Inflammatory macrophage treated with lipopolysaccharide for 4 hours (primary cell): Measurements from ENCODE around the gene SSB.
"Not testable (repeated sequence)": the region's sequence is repeated elsewhere in the genome, so short reads cannot be mapped to it uniquely, and the experiment has no call there.

ENCODE experiments used
- DNase-seq: peaks from one replicate; pipeline ENCODE4 v3.0.0-alpha.2; 2020

The SSB gene

DNA sequence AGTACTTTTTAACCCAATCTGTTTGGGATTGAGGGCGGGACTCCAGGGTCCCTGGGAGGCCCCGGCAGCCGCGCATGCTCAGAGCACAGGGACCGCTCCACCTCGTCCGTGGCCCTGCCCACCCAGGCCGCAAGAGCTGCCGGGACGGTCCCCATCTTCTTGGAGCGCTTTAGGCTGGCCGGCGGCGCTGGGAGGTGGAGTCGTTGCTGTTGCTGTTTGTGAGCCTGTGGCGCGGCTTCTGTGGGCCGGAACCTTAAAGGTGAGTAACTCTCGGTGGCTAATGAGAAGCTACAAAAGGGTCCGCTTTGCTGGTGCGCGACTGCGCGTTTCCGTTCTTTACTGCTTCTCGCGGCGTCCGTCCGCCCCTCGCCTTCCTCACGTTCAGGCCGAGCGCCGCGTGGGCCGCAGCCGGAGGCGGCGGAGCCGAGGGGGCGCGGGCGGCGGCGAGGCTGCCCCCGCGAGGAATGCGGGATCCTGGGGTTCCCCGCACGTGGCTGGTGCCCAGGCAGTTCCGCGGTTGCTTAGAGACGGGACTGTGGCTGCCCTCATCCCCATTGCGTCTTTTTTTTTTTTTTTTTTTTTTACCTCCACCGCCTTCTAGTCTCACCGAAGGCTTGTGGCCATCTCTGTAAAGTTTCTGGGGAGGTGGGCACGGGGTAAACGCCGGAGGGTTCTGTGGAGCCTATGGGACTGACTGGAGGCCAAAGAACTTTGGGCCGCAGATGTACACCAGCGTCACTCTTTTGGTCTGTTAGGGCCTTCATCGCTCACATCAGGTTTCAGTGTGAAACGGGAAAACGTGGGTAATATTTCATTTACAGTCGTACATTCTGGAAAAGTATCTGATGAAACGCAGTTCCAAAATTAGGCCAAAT lies at the start of gene SSB:
Gene SSB, plus strand, starts transcription at position 154 of the 875 bp plus-strand sequence. CDS start 2,090 bp downstream, outside the sequence.
- peak; percentile 91 for DNase-seq

DNA sequence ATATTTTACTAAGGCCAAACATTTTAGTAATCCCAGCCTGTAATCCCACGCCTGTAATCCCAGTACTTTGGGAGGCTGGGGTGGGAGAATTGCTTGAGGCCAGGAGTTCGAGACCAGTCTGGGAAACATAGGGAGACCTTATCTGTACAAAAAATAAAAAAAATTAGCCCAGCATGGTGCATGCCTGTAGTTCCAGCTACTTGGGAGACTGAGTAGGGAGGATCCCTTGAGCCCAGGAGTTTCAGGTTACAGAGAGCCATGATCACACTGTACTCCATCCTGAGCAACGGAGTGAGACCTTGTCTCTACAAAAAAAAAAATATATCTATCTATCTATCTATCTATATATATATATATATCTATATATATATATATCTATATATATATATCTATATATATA lies 45.9 kb upstream of the SSB start:
- no peak for DNase-seq

DNA sequence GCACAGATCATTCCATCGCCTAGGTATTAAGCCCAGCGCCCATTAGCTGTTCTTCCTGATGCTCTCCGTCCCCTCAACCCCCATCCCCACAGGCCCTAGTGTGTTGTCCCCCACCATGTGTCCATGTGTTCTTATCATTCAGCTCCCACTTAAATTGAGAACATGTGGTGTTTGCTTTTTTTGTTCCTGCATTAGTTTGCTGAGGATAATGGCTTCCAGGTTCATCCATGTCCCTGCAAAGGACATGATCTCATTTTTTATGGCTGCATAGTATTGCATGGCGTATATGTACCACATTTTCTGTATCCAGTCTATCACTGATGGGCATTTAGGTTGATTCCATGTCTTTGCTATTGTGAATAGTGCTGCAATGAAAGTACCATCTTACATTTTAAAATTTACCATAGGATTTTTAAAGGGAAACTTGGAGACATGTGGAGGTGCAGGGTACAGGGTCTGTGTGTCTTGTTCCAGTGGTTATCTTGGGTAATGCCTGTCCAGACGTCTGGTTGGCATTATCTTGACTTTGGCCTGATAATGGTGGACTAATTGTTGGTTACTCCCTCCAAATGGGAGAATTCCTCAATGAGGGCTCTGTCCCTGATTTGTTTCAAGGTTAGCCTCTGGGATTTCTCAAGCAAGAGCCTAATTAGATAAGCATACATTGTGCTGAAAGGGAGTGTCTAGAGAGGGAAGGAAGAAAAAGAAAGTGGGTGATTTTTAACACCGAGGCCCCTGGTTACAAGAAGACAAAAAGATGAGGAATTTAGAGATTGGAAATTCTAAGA lies 43.4 kb upstream of the SSB start:
- no peak for DNase-seq

DNA sequence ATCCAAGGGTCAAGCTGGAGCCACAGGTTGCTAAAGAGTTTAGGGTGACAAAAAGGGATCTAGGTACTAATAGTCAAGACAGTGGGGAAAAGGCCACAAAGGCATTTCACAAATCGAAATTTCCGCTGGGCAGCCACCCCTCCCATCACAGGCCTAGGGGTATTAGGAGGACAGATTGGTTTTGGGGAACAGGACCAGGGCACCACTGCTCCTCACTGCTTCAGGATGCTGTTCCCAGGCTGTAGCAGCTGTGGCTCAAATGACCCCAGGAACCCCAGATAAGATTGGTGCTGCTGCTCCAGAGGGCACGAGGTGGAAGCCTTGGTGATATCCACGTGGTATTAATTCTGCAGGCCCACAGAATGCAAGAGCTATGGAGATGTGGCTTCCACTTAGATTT lies 42.3 kb upstream of the SSB start:
- DNase-seq = no peak

DNA sequence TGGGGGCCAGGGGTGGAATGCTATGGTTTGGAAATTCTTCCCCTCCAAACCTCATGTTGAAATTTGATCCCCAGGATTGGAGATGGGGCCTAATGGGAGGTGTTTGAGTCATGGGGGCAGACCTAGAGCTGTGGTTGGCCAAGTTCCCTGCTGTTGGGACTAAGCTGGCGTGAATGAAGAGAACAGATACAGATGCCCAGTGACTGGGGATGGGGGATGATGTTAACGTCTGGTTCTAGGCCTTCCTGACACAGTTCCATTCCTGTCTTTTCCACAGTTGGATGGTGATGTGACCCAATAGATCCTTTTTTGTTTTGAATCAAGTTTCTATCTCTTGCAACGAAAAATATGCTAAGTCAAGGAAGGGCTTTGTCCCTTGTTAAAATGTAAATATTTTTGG lies 41.3 kb upstream of the SSB start:
- no peak for DNase-seq

DNA sequence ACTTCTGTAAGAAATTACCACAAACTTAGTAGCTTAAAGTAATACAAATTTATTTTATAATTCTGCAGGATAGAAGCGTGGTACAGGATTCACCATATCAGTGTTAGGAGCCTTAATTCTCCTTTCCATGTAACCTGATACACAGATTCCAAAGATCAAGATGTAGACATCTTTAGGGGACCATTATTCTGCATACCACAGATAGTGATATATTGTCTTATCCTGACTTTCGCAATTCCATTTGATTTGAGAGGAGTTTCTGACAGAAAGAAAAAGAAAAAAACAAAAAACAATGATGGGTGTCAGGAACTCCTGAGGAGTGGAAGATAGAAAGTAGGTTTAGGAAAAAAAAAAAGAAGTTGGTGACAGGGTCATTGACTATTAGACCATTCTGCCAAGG lies 40.9 kb upstream of the SSB start:
- no peak for DNase-seq

DNA sequence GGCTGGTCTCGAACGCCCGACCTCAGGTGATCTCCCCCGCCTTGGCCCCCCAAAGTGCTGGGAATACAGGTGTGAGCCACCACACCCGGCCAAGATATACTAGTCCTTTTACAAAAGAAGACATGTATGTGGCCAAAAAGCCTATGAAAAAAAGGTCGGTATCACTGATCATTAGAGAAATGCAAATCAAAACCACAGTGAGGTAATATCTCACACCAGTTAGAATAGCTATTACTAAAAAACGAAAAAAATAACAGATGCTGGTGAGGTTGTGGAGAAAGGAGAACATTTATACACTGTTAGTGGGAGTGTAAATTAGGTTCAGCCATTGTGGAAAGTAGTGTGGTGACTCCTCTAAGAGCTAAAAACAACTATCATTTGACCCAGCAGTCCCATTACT lies 38.7 kb upstream of the SSB start:
- DNase-seq = no peak

DNA sequence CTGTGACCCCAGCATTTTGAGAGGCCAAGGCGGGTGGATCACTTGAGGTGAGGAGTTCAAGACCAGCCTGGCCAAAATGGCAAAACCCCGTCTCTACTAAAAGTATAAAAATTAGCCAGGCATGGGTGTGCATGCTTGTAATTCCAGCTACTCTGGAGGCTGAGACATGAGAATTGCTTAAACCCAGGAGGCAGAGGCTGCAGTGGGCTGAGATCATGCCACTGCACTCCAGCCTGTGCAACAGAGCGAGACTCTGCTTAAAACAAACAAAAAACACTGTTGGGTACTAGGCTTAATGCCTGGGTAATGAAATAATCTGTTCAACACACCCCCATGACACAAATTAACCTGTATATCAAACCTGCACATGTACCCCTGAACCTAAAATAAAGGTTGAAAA lies 37.9 kb upstream of the SSB start:
- DNase-seq = not testable (repeated sequence)

DNA sequence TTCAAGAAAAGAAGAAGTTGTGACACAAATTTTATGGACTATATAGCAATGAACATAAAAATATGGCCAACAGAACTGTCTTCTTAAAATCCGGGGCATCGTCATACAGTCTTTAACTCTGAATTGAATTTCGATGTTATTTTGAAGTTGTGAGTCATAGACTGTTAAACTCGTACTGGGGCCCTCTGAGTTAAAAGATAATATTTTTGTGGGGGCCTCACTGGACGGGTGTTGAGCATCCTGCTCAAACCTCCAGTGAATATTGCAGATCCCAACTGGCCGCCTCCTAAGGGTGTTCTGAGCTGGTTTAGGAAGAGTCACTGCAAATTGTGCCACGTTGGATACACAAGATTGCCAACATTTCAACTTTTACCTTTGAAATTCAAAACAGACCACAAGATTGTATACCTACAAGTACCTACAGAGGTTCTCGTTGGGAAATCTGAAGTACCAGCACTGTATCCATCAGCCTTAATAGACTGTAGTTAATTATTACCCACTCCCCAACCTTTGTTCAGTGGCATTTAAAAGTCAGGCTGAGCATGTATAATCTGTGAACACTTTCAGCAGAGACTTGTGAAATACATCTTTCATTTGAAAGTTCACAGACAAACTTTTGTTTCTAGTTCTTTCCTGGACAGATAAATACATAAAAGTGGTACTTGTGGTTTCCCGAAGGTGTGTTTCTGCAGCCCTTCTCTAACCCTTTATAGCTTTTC lies 37.3 kb upstream of the SSB start:
- DNase-seq = no peak

DNA sequence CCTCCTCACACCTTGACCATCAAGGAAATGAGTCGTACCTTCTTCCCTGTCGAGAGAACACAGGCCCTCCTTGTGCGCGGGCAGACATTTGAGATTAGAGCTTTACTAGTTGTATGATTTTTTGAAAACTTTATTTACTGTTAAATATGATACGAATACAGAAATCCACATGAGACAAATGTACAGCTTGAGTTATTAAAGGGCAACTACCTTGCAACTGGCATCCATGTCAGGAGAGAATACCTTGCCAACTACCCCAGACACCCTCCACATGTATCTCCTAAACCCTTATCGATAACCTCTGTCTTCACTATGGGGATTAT lies 36.7 kb upstream of the SSB start:
- DNase-seq = no peak

DNA sequence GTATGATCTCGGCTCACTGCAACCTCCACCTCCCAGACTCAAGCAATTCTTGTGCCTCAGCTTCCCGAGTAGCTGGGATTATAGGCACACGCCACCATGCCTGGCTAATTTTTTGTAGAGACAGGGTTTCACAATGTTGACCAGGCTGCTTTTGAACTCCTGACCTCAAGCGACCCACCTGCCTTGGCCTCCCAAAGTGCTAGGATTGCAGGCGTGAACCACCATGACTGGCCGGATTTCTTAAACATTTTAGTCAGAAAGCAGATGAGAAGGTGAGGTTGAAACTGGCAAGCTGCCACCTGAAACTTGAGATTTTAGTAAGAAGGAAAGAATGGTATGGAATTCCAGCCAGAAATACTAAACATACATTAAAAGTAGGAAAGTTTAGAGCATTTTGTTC lies 33.1 kb upstream of the SSB start:
- DNase-seq = no peak

DNA sequence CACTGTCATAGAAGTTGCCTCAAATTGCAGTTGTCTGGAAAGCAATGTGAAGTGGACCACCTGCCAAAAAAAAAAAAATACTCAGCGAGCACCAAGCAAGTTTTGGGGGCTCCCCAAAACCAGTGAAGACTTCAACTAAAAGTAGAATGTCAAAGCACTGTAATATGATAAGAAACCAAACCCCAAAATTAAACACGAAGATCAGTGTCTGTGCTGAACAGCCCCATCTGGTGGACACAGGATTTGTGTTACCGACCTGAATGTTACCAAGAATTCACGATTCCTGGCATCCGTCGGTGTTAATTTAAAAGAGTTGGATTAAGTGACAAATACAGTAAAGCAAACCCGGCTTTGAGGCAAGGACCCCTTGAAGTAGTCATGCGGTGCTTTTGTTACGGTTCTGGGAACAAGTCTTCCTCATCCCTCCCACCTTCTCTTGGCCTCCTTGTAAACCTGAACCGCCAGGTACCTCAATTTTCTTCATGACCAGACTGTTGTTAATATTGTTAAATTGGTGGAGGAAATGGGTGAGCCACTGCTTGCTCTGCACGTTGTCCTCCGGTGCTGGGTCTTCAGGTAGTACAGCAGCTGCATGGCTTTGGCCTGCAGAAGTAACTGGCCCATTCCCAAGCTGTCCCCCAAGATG lies 31.3 kb upstream of the SSB start:
- DNase-seq = peak; percentile 48

DNA sequence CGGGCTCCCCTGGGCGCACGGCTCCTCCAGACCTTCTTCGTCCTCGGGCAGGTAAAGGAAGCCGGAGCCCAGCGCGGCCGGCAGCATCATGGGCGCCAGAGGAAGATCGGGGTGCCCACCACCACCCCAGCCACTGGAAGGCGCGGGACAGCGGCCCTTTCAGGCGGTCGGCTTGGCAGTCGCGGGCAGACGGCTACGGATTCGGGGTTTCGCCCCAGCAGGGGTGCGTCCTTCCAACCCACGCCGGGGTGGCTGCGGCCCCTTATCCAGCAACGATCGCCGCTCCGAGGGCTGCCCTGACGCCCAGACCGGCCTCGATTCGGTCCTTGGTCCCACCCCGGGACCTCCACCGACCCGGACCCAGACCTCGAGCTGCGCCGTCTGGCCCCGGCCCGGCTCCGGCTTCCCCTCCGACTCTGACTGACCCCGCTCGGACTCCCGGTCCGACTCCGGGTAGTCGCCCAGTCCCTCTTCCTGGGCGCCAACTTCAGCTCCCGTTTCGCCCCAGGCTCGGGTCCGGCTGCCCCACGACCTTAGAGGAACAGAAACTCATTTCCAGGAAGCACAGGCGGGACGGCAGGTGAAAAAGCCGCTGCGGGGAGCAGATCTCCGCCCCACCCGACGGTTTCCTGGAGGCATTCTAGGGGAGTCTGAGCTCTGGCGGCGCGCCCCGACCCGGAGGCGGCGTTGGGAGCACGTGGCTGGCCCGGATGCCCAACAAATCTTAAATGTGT lies 30.2 kb upstream of the SSB start:
- DNase-seq = no peak

DNA sequence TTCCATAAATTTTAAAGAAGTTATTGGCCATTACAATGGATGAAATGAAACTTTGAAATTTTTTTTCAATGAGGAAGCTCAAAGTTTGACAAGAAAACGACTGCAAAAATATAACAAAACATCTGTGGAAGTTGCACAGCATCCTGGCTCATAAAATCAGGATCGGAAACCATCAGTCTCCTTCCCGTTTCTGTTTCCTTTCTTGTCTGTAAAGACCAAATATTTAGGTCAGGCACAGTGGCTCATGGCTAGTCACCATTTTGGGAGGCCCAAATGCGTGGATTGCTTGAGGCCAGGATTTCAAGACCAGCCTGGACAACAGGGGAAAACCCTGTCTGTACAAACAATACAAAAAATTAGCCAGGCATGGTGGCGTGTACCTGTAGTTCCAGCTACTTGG lies 27.6 kb upstream of the SSB start:
- peak; percentile 65 for DNase-seq

DNA sequence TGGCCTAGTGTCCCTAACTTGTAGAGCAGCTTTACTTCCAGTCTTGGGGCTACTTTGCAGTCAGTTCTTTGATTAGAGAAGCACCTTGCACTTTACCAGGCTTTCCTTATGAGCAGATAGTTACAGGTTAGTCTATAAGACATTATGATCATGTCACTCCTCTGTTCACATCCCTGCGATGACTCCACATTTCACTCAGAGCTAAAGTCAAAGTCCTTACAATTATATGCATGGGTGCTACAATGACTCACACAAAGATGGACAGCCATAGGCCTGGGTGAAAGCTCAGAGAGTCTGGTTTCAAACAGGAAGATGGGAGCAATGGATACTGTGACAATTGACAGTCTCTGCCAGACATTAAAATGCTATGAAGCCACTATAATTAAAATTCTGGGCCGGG lies 27.1 kb upstream of the SSB start:
- DNase-seq = no peak

DNA sequence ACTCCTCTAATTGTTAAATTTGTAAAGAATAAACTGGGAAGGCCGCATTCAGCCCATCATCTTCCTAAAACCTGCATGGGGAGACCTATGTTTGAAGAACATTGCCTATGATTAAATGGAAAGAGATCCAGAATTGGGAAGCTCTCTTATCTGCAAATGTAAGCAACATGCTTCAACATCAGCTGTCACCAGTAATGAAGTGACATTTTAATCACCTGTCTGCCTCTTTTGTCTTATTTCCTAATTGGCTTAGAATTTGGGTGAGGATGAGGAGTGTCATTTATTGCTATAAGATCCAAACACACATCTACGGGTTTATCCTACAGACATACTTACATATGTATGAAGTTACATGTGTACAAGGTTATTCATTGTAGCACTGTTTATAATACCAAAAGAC lies 26.0 kb upstream of the SSB start:
- DNase-seq = no peak

DNA sequence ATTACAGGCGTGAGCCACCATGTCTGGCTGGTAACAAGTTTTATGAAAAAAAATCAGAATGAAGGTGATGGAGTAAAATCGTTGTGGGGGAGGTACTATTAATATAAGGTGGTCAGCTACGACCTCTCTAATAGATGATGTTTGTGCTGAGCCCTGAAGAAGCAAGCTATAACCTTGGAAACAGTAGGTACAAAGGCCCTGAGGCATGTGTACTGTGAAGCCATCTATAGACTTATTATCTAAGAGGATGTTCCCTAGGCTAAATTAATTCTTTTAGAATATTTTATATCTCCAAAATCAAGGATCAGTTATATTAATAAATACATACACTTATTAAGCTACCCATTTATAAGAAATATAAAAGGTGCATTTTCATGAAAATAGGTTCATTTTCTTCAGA lies 23.3 kb upstream of the SSB start:
- no peak for DNase-seq

DNA sequence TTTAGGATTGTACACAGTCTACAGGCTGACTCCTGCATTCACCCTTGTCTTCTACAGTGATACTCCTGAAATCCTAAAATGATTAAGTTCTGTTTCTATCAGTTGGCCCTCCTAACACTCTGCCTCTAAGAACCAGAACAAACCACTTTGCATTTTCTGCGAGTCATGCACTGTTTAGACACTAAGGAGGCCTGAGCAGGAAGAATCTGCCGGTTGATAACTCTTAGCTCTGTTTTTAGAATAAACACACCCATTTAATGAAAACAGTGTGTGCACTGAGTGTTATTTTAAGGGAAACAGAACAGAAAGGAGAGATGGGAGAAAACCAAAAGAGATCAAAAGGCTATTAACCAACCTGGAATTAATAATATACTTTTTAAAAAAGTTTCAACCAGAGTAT lies 22.9 kb upstream of the SSB start:
- no peak for DNase-seq

DNA sequence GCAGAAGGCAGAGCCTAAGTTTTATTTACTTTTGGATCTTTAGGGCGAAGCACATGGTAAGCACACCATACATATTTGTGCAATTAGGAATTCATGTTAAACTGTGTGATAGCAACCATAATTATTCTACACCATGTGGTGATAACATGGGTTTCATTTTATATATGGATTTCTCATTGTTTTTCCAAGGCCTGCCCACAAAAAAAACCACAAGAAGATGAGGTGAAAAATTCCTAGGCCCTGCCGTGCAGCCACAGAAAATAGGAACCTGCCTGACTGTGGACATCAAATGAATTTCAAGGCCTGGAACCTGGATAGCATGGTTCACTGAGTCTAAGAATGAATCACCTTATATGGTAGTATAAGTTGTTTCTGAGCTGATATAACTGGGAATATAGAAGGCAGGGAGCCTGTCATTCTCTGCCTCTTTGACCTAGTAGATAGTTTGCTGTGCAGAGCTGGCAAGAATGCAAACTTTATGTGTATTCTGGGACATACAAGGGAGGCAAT lies 22.4 kb upstream of the SSB start:
- no peak for DNase-seq

DNA sequence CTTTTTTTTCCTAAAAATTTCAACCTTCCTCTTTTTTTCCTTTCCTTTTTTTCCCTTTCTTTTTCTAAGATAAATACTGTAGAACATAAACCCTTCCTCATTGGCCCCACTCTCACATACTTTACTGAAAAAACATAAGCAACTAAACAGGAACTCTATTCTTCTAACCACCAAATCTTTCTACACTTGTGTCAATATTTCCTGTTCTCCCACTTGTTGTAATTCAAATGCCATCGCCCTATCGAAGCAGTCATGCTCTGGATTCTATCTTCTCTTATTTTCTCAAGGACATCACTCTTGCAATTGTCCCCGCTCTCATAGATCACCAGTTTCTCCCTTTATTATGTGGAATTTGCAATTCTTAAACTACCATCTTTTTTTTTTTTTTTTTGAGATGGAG lies 20.2 kb upstream of the SSB start:
- peak; percentile 40 for DNase-seq

DNA sequence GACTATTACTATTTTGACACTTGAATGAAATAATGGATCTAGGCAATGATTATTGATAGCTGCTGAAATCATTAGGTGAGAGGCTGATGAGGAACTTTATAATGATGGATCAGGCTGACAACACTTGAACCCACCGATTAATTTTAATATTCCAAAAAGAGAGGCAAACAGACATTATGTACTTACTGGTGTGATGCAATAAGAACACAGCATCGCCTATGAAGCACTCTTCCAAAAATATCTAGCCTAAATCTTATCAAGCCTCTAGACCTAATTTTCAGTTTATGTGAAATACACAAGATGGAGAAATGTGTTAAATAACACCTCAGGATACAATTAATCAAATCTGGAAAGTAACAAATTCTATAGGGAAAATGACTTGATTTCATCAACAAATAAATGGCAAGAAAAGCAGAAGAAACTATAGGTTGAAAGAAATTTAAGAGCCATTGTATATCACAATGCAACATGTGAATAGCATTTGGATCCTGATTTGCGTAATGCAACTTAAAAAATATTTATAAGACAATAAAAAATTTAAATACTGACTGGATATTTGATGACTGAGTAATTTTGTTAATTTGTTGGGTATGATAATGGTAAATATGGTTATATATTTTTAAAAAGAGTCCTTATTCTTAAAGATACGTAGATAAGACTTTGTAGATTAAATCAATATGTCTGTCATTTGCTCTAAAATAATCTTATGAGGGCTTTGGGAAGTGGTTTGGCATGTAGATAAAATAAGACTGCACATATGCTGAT lies 17.2 kb upstream of the SSB start:
- no peak for DNase-seq

DNA sequence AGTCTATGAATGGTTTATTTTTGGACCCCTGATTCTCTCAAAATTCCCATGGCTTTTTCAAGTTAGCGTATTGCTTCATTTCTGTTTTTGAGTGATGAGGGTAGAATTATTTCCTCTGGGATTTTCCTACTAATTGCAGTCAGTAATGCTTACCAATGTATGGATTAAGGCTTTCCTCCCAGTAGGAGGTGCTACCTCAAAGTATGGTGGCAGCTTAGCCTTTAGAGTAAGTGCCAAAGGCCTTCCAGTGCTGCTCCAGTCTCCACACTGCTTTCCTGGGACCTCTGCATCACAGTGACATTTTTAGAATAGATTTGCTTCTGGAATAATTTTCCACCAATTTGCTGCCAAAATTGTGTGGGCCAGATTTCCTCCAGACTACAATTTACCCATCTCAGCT lies 16.2 kb upstream of the SSB start:
- no peak for DNase-seq
